Measurements from ENCODE around the gene PREX1. TPM values are rescaled to one million over a fixed set of nuclear protein-coding genes. Genes with fewer than 3 reads are reported as not detected.
A peak's percentile ranks its signal among the peaks of the same experiment; 100 is the strongest.
"Not testable (repeated sequence)": the region's sequence is repeated elsewhere in the genome, so short reads cannot be mapped to it uniquely, and the experiment has no call there.

The PREX1 gene
- total RNA-seq, 1 donor from 2014 or later = 66.0 TPM

DNA sequence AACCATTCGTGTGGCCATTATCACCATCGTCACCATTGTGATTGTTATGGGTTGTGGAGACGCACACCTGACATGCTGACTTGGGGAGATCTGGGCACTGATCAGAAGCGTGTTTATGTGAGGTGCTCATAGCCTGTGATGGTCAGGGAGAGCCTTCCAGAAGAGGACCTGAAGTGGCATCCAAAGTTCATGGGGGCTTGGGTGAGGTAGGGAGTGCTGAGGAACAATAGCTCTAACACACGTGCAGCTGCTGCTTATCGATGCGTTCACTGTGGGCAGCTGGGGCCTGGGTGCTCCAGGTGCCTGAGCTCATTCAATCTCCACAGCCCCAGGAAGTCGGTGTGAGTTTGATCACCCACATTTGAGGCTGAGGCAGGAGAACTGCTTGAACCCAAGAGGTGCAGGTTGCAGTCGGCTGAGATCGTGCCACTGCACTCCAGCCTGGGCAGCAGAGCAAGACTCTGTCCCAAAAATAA, 227.3 kb downstream of the PREX1 start:
- no peak for ATAC-seq
- H3K4me3 ChIP-seq = no peak overlapping the region
- H3K27ac ChIP-seq = no peak overlapping the region
- intact Hi-C loops (cut with DNase I) = no loop called here
- H3K4me1 ChIP-seq = no peaks in the 10 kb centered on the region
- peaks cover 9% of the 10 kb centered on the region for H3K27me3 ChIP-seq
- no peaks in the 10 kb centered on the region for H3K36me3 ChIP-seq
- no peaks in the 10 kb centered on the region for H3K9me3 ChIP-seq
- TF ChIP-seq, protein P1, sequence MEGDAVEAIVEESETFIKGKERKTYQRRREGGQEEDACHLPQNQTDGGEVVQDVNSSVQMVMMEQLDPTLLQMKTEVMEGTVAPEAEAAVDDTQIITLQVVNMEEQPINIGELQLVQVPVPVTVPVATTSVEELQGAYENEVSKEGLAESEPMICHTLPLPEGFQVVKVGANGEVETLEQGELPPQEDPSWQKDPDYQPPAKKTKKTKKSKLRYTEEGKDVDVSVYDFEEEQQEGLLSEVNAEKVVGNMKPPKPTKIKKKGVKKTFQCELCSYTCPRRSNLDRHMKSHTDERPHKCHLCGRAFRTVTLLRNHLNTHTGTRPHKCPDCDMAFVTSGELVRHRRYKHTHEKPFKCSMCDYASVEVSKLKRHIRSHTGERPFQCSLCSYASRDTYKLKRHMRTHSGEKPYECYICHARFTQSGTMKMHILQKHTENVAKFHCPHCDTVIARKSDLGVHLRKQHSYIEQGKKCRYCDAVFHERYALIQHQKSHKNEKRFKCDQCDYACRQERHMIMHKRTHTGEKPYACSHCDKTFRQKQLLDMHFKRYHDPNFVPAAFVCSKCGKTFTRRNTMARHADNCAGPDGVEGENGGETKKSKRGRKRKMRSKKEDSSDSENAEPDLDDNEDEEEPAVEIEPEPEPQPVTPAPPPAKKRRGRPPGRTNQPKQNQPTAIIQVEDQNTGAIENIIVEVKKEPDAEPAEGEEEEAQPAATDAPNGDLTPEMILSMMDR (IDR thresholded peaks at IDR 0.05) = no peak
- DNase-seq = peak; percentile 25

DNA sequence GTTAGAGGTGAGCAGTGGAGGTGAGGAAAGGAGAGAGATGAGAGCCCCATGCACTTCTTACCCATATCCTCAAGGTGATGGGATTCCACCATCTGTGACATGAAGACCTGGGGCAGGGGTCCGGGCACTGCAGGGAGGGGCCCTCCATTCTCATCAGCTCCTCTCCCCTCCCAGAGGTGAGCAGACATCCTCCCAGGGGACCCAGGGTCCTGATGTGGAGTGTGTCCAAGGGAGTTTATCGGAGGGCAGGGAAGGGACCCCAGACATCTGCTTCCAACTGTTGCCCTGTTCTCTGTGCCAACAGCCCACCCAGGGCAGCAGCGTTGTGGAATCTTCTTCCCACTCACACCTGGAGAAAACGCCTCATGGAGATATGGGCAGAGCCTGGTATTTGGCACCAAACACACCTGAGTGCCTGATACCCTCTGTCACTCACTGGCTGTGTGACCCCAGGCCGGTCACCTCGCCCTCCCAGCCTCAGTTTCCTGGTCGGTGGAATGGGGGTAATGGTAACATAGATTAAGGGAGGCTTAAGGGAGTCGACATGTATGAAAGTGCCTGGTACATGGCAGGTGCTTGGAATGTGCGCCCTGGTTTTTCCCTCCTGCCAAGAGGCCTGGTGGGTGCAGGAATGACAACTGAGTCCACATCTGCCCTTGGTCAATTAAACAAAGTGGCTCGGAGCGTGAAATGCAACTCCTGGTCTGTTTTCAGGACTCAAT, 227.9 kb downstream of the PREX1 start:
- H3K4me3 ChIP-seq = no peak overlapping the region
- no peak overlapping the region for H3K27ac ChIP-seq
- TF ChIP-seq, protein P1 (IDR thresholded peaks at IDR 0.05) = no peak
- H3K36me3 ChIP-seq = no peaks in the 10 kb centered on the region
- H3K9me3 ChIP-seq = no peaks in the 10 kb centered on the region
- intact Hi-C loops (cut with DNase I) = no loop called here
- peaks cover 5% of the 10 kb centered on the region for H3K27me3 ChIP-seq
- no peaks in the 10 kb centered on the region for H3K4me1 ChIP-seq
- DNase-seq (peak; percentile 35), ATAC-seq (no peak)

DNA sequence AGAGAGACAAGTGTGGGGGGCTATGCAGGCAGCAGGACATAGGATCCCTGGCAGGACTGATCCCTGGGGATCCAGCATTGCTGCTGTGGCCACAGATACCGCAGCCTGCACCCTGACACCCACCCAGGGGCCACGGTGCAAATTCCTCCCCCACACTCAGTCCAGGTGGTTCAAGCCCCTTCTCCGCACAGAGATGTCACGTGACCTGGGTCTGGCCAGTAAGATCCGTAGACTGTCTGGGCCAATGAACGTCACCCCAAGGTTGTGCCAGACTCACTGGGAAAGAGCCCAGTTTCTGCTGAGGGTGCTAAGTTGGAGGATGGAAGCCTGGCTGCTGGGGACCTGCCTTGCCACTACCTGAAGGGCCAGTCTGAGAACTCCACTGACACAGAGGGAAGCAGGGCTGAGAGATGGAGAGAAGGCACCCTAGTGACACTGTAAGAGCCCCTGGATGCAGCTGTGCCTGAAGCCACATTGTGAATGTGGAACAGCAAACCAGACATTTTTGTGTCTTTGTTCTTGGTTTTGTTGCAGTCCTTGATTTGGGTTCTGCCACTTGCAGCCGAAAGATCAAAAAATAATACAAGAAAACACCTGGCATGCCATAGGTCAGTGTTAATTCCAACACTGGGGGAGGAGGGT, 228.6 kb downstream of the PREX1 start:
- Histone ChIP-seq H3K27ac (no peak overlapping the region), H3K36me3 (no peaks in the 10 kb centered on the region), H3K9me3 (no peaks in the 10 kb centered on the region), H3K4me3 (no peak overlapping the region), H3K27me3 (peaks cover 5% of the 10 kb centered on the region), H3K4me1 (no peaks in the 10 kb centered on the region)
- ATAC-seq (no peak), DNase-seq (peak; percentile 42)
- TF ChIP-seq, protein P1 (IDR thresholded peaks at IDR 0.05) = no peak
- intact Hi-C loops (cut with DNase I) = no loop called here

DNA sequence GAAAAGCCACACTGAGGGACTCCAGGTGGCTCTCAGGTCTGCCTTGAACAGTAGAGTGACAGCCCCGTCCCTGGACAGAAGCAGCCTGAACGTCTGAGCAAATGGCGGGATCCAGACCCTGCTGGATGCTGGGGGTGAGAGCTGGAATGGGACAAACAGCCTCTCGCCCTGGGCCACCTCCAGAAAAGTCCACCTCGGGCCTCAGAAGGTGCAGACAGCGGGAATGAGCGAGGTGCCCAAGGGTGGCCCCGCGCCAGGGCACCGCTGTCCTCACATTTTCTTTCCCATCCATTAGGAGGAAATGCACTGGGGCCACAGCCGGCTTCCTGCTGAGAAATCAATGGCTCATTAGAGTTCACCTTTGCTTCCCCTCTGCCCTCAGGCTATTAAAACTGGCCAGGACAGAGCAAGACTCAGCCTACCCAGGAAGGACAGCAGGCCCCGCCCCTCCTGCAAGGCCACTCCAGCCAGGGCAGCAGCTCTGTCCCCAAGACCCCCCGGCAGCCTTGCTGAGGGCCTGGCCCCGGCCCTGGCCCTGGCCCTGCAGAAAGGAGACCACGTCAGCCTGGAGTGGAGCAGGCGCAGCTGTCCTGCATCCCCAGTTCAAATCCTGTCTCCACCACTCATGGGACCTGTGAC, 229.4 kb downstream of the PREX1 start:
- intact Hi-C loops (cut with DNase I); ATAC-seq; H3K4me1 ChIP-seq; H3K4me3 ChIP-seq; H3K27me3 ChIP-seq; H3K9me3 ChIP-seq; H3K36me3 ChIP-seq; H3K27ac ChIP-seq: not testable (repeated sequence)
- peak; percentile 57 for DNase-seq

DNA sequence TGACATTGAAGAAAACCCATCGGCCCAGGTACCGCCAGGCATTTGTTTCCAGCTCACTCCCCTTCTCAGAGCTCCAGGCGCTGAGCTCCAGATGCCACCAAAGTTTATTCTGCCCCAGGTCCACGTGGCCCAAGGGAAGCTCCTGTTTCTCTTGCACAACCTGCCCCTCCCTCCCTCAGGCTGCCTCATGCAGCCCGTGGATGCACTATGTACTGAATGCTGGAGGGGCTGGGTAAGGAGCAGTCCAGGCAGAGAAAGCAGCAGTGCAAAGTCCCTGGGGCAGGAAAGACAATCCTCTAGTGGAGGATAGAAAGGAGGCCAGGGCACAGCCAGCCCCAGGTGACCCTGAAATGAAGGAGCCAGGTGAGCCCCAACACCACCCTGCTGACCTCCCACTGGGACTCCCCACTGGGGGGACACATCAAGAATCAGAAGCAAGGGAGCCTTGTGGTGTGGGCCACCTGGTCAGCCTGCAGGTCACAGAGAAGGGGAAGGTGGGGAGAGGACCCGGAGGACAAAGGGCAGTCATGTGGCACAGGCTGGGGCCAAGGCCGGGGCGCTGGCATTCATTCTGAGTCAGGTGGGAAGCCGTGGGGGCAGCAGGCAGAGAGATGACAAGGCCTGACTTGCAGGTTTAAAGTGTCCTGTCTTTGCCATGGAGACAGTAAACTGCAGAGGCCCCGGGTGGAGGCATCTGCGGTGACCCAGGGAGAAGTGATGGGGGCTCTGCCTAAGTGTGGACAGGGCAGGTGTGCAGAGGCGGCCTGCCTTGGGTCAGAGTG, 230.1 kb downstream of the PREX1 start:
- Histone ChIP-seq H3K4me3 (no peak overlapping the region), H3K4me1 (no peaks in the 10 kb centered on the region), H3K36me3 (no peaks in the 10 kb centered on the region), H3K27ac (no peak overlapping the region), H3K9me3 (no peaks in the 10 kb centered on the region), H3K27me3 (peaks cover 5% of the 10 kb centered on the region)
- intact Hi-C loops (cut with DNase I) = no loop called here
- DNase-seq = peak; percentile 51
- peak; percentile 19 for ATAC-seq
- TF ChIP-seq, protein P1 (IDR thresholded peaks at IDR 0.05) = no peak

Data from upper lobe of right lung (tissue), 1 donor.